Airway epithelial cell (primary cell): Measurements from ENCODE around the gene SPANXN2. TPM values are rescaled to one million over a fixed set of nuclear protein-coding genes. Genes with fewer than 3 reads are reported as not detected.

Source experiments
- total RNA-seq: library from RNA; depleted of rRNA; stranded (reverse); fragments of >200 nt; gene quantifications from 2 replicates; pipeline ENCODE4 v1.2.3, GENCODE V29; 2015

SPANXN2 gene
- not detected in 2 replicates for total RNA-seq

DNA sequence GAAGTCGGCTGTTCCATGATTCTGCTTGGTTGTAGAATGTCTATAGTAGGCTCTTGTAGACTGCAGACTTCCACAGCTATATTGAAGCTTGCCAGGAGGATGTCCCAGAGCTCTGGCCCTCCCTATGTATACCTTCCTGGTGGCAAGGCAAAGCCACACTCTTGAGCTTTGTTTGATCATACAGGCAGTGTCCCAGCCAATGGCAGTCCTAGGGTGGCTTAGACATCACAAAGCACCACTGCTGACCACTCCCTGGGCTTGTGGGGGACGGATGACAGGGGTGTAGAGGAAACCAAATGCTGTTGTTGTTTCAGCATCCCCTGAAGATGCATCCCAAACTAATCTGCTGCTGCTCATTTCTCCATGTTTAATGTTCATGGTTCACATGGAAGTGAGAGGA is at the start of gene SPANXN2:
Gene SPANXN2 (minus strand): TSS at position 101 of the 400 bp plus-strand sequence. CDS start 84 bp downstream, at position 17.

Other genes starting within 250 kb of the SPANXN2 start
- gene SPANXN3, start 203.3 kb downstream of the SPANXN2 start, total RNA-seq: not detected in 2 replicates
- gene SLITRK4, start 84.7 kb downstream of the SPANXN2 start, total RNA-seq: 0.05 and 0.07 TPM in 2 replicates
- gene UBE2NL, start 163.3 kb upstream of the SPANXN2 start, total RNA-seq: not detected in 2 replicates